SK-N-SH (cell line): ENCODE data around the gene EIF2B4. TPM values are rescaled to one million over a fixed set of nuclear protein-coding genes. Genes with fewer than 3 reads are reported as not detected.

ENCODE experiments used
- CTCF ChIA-PET: fragments of 300-600, 350-600 bp; formaldehyde crosslinking; extraction: SDS; loops from one replicate; lab custom pipeline; 2021; lab: Yijun Ruan, JAX
- POLR2A ChIA-PET: fragments of 350-600 bp; sonication (Branson Sonifier 250); formaldehyde crosslinking; extraction: SDS; loops from one replicate; lab custom pipeline; 2020; ENCODE audit warnings: antibody characterized with exemption, inconsistent platforms; lab: Yijun Ruan, JAX
- DNase-seq: peaks from one replicate; pipeline ENCODE4 v3.0.0; 2012
- H2AFZ ChIP-seq: fragments of 200-600 bp; sonication (generic); 2 replicates; pipeline ENCODE4 v1.8.1; 2016; ENCODE audit warnings: antibody characterized with exemption, mild to moderate bottlenecking, low read depth
- H3F3A ChIP-seq: fragments of 200-600 bp; sonication (generic); replicated peaks from 2 replicates; pipeline ENCODE3; 2016; ENCODE audit warnings: antibody characterized with exemption, mild to moderate bottlenecking; ENCODE audit not compliant: insufficient read depth
- H3K27ac ChIP-seq, 2 experiments: fragments of 200-500 bp in 1 of 2; fragments of 200-600 bp in 1 of 2; sonication (Bioruptor generic) in 1 of 2; sonication (generic), shearing (Covaris generic) in 1 of 2; 2 replicates each; pipeline versions ENCODE4 v1.5.1 to v1.6.1; 2014 to 2016; ENCODE audit warnings: low read depth in 2 of 2, inconsistent platforms in 1 of 2, low read length in 1 of 2, mild to moderate bottlenecking in 1 of 2, mixed read lengths in 1 of 2
- H3K27me3 ChIP-seq: fragments of 200-600 bp; sonication (generic), shearing (Covaris generic); 2 replicates; pipeline ENCODE4 v1.6.1; 2016; ENCODE audit warnings: mixed run types; ENCODE audit not compliant: insufficient read depth
- H3K36me3 ChIP-seq, 2 experiments: fragments of 200-500 bp in 1 of 2; fragments of 200-600 bp in 1 of 2; sonication (Bioruptor generic) in 1 of 2; sonication (generic) in 1 of 2; replicated peaks in 1 of 2; 2 replicates each; pipeline versions ENCODE3 to v1.5.1; 2014 to 2016; ENCODE audit warnings: low read length in 1 of 2, mild to moderate bottlenecking in 1 of 2; ENCODE audit not compliant: insufficient read depth in 2 of 2, control insufficient read depth in 1 of 2
- H3K4me1 ChIP-seq, 2 experiments: fragments of 200-500 bp in 1 of 2; fragments of 200-600 bp in 1 of 2; sonication (Bioruptor generic) in 1 of 2; sonication (generic), shearing (Covaris generic) in 1 of 2; 2 replicates each; pipeline versions ENCODE4 v1.5.1 to v1.6.1; 2014 to 2016; ENCODE audit warnings: low read depth in 1 of 2, low read length in 1 of 2, mixed run types in 1 of 2; ENCODE audit not compliant: insufficient read depth in 2 of 2, control insufficient read depth in 1 of 2
- H3K4me2 ChIP-seq: fragments of 200-600 bp; sonication (generic), shearing (Covaris generic); 2 replicates; pipeline ENCODE4 v1.6.1; 2017; ENCODE audit warnings: mixed run types
- H3K4me3 ChIP-seq, 2 experiments: fragments of 200-500 bp in 1 of 2; fragments of 200-600 bp in 1 of 2; sonication (Bioruptor generic) in 1 of 2; sonication (generic), shearing (Covaris generic) in 1 of 2; 2 replicates each; pipeline versions ENCODE4 v1.5.1 to v1.8.1; 2014 to 2016; ENCODE audit warnings: low read depth in 2 of 2, inconsistent platforms in 1 of 2, low read length in 1 of 2, mild to moderate bottlenecking in 1 of 2, mixed read lengths in 1 of 2, moderate library complexity in 1 of 2
- H3K79me2 ChIP-seq: fragments of 200-600 bp; sonication (generic); 2 replicates; pipeline ENCODE4 v1.8.1; 2017; ENCODE audit warnings: mild to moderate bottlenecking; ENCODE audit not compliant: insufficient read depth
- H3K9ac ChIP-seq: fragments of 200-600 bp; sonication (generic); 2 replicates; pipeline ENCODE4 v1.6.1; 2017; ENCODE audit warnings: mixed run types
- H3K9me2 ChIP-seq: fragments of 200-600 bp; sonication (generic); 2 replicates; pipeline ENCODE4 v1.6.1; 2017; ENCODE audit warnings: mixed run types
- H3K9me3 ChIP-seq: fragments of 200-600 bp; sonication (generic); 2 replicates; pipeline ENCODE4 v1.6.1; 2017; ENCODE audit warnings: mixed run types, mild to moderate bottlenecking, moderate library complexity
- H4K20me1 ChIP-seq: fragments of 200-600 bp; sonication (generic); 2 replicates; pipeline ENCODE4 v1.6.1; 2017; ENCODE audit warnings: mild to moderate bottlenecking, mixed run types; ENCODE audit not compliant: insufficient read depth
- ELF1 ChIP-seq: IDR thresholded peaks from 2 replicates; pipeline ENCODE4 v1.4.0; 2012
- EZH2phosphoT487 ChIP-seq: fragments of 200-600 bp; sonication (generic); IDR thresholded peaks from 2 replicates; pipeline ENCODE4 v1.6.1; 2017; ENCODE audit warnings: low read depth, mixed run types, mild to moderate bottlenecking, antibody characterized with exemption, moderate library complexity, borderline replicate concordance
- FOXJ3 ChIP-seq: sonication (generic); formaldehyde crosslinking; IDR thresholded peaks from 2 replicates; pipeline ENCODE4 v1.5.1; 2020; ENCODE audit warnings: mild to moderate bottlenecking, missing genetic modification reagents
- GABPA ChIP-seq: IDR thresholded peaks from 2 replicates; pipeline ENCODE4 v1.4.0; 2012; ENCODE audit warnings: low read depth, mild to moderate bottlenecking
- JUND ChIP-seq: IDR thresholded peaks from 2 replicates; pipeline ENCODE4 v1.4.0; 2012
- MXI1 ChIP-seq: IDR thresholded peaks from 2 replicates; pipeline ENCODE4 v1.6.1; 2012; ENCODE audit warnings: mild to moderate bottlenecking, low read depth, low read length, improper control_type of control experiment
- NRF1 ChIP-seq: IDR thresholded peaks from 2 replicates; pipeline ENCODE4 v1.6.1; 2012; ENCODE audit warnings: low read depth, mild to moderate bottlenecking, low read length
- RAD21 ChIP-seq: IDR thresholded peaks from 2 replicates; pipeline ENCODE4 v1.6.1; 2012; ENCODE audit warnings: mild to moderate bottlenecking, low read length
- RCOR1 ChIP-seq: fragments of 150-350 bp; IDR thresholded peaks from 2 replicates; pipeline ENCODE4 v1.6.1; 2017; ENCODE audit warnings: antibody characterized with exemption, low read length
- RFX5 ChIP-seq: IDR thresholded peaks from 2 replicates; pipeline ENCODE4 v1.6.1; 2012; ENCODE audit warnings: mild to moderate bottlenecking, improper control_type of control experiment, low read length
- RXRA ChIP-seq: IDR thresholded peaks from 2 replicates; pipeline ENCODE4 v1.4.0; 2012; ENCODE audit warnings: low read depth, mild to moderate bottlenecking, borderline replicate concordance
- SMC3 ChIP-seq: IDR thresholded peaks from 2 replicates; pipeline ENCODE4 v1.6.1; 2012; ENCODE audit warnings: low read depth, low read length, improper control_type of control experiment
- TCF12 ChIP-seq: IDR thresholded peaks from 2 replicates; pipeline ENCODE4 v1.4.0; 2012
- TEAD4 ChIP-seq: IDR thresholded peaks from 2 replicates; pipeline ENCODE4 v1.4.0; 2012; ENCODE audit warnings: mild to moderate bottlenecking, borderline replicate concordance; ENCODE audit not compliant: insufficient read depth
- WGBS: methylation state at CpG from one replicate; pipeline ENCODE4 v1.1.6; 2017; ENCODE audit warnings: low lambda C conversion rate; 5-methylcytosine and 5-hydroxymethylcytosine counted together
- polyA plus RNA-seq, 3 experiments: library from polyadenylated mRNA; depleted of rRNA; stranded (reverse); fragments of >200 nt; gene quantifications; 2 replicates each; pipeline ENCODE4 v1.2.3, GENCODE V29; 2012
- TF ChIP-seq, protein P1 (sequence below): IDR thresholded peaks from 2 replicates; pipeline ENCODE4 v1.4.0; 2012; ENCODE audit warnings: low read depth, borderline replicate concordance
- TF ChIP-seq, protein P2 (sequence below): IDR thresholded peaks from 2 replicates; pipeline ENCODE4; 2012
- TF ChIP-seq, protein P3 (sequence below): IDR thresholded peaks from 2 replicates; pipeline ENCODE4 v1.6.1; 2012; ENCODE audit warnings: mild to moderate bottlenecking, low read depth, low read length, moderate library complexity

EIF2B4 gene
- polyA plus RNA-seq, 1 of the 3 experiments (the other 2 are of a cell fraction), result 51.7 TPM

DNA sequence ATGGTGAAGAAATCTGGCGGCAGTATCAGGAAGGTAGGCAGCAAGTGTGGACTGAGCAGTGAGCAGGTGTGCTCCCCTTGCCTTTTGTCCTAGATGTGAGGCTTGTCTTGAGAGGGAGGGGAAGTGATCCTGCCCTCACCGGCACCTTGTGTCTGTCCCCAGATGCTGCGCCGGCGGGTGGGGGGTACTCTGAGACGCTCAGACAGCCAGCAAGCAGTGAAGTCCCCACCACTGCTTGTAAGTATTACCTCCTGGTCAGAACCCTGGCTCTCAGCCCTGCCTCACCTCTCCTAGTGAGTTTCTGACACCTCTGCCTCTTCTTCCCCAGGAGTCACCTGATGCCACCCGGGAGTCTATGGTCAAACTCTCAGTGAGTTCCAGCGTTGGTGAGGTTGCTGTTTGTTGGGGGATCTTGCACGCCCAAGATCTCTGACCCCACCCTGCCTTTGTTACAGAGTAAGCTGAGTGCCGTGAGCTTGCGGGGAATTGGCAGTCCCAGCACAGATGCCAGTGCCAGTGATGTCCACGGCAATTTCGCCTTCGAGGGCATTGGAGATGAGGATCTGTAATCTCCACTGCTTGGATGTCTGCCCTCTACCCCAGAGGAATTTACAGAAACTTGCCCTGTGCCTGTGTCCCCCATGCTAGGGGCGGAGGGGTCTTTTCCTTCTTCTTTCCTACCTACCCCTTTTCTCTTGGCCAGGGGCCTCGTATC is 6.2 kb upstream of the EIF2B4 start (continued):
- TF ChIP-seq, protein P1, sequence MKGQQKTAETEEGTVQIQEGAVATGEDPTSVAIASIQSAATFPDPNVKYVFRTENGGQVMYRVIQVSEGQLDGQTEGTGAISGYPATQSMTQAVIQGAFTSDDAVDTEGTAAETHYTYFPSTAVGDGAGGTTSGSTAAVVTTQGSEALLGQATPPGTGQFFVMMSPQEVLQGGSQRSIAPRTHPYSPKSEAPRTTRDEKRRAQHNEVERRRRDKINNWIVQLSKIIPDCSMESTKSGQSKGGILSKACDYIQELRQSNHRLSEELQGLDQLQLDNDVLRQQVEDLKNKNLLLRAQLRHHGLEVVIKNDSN, result no peak
- TF ChIP-seq SMC3, result no peak

DNA sequence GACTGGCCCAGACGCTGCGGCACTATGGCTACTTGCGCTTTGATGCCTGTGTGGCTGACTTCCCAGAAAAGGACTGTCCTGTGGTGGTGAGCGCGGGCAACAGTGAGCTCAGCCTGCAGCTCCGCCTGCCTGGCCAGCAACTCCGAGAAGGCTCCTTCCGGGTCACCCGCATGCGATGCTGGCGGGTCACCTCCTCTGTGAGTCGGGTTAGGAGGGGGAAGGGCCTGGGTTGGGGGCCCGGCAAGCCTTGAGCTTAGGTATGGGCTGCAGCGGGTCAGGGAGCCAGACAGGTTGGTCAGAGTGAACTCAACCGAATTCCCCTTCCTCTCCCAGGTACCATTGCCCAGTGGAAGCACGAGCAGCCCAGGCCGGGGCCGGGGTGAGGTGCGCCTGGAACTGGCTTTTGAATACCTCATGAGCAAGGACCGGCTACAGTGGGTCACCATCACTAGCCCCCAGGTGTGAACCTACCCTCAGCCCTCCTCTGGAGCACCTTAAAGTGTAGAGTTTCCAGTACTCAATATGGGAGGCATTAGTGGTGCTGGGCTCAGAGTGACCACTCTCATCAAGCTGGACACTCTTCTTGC is 5.5 kb upstream of the EIF2B4 start:
- H3K4me3 ChIP-seq, result no peak overlapping the region
- no peak overlapping the region for H3K9ac ChIP-seq
- H4K20me1 ChIP-seq, result peaks cover 4% of the 10 kb centered on the region
- H3F3A ChIP-seq, result peaks cover 8% of the 10 kb centered on the region
- no peaks in the 10 kb centered on the region for H3K27me3 ChIP-seq
- peaks cover 74% of the 10 kb centered on the region for H3K79me2 ChIP-seq
- 98% methylated on average over 18 of the region's 20 CpGs for WGBS
- H3K27ac ChIP-seq, result peak overlapping the region in 1 of 2 experiments; percentile 25; a peak in 1 of 4 replicates
- peaks cover 40 to 72% of the 10 kb centered on the region in 2 experiments for H3K36me3 ChIP-seq
- H3K4me1 ChIP-seq, result peaks cover 20 to 55% of the 10 kb centered on the region in 2 experiments; a peak in 3 of 4 replicates
- H3K9me3 ChIP-seq, result no peaks in the 10 kb centered on the region
- TF ChIP-seq TEAD4 (no peak), RXRA (no peak), GABPA (no peak), MXI1 (no peak), NRF1 (no peak), TCF12 (no peak), RCOR1 (no peak), RAD21 (no peak), EZH2phosphoT487 (no peak), ELF1 (no peak), JUND (no peak), RFX5 (no peak), FOXJ3 (CRISPR knock-in tag) (no peak)
- TF ChIP-seq, protein P2, sequence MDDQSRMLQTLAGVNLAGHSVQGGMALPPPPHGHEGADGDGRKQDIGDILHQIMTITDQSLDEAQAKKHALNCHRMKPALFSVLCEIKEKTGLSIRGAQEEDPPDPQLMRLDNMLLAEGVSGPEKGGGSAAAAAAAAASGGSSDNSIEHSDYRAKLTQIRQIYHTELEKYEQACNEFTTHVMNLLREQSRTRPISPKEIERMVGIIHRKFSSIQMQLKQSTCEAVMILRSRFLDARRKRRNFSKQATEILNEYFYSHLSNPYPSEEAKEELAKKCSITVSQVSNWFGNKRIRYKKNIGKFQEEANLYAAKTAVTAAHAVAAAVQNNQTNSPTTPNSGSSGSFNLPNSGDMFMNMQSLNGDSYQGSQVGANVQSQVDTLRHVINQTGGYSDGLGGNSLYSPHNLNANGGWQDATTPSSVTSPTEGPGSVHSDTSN, result no peak
- TF ChIP-seq, protein P1, result no peak
- TF ChIP-seq, protein P3, sequence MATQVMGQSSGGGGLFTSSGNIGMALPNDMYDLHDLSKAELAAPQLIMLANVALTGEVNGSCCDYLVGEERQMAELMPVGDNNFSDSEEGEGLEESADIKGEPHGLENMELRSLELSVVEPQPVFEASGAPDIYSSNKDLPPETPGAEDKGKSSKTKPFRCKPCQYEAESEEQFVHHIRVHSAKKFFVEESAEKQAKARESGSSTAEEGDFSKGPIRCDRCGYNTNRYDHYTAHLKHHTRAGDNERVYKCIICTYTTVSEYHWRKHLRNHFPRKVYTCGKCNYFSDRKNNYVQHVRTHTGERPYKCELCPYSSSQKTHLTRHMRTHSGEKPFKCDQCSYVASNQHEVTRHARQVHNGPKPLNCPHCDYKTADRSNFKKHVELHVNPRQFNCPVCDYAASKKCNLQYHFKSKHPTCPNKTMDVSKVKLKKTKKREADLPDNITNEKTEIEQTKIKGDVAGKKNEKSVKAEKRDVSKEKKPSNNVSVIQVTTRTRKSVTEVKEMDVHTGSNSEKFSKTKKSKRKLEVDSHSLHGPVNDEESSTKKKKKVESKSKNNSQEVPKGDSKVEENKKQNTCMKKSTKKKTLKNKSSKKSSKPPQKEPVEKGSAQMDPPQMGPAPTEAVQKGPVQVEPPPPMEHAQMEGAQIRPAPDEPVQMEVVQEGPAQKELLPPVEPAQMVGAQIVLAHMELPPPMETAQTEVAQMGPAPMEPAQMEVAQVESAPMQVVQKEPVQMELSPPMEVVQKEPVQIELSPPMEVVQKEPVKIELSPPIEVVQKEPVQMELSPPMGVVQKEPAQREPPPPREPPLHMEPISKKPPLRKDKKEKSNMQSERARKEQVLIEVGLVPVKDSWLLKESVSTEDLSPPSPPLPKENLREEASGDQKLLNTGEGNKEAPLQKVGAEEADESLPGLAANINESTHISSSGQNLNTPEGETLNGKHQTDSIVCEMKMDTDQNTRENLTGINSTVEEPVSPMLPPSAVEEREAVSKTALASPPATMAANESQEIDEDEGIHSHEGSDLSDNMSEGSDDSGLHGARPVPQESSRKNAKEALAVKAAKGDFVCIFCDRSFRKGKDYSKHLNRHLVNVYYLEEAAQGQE, result no peak
- TF ChIP-seq, all 33 proteins: peak for 0
- Histone ChIP-seq H2AFZ (no peak overlapping the region), H3K9me2 (no peaks in the 10 kb centered on the region), H3K4me2 (no peak overlapping the region)
- CTCF ChIA-PET, result interaction anchor here (1.1 kb wide), 1 partner anchor 288 kb away, joined by 3 read pairs; no protein-coding TSS in a partner anchor
- DNase-seq, result peak; percentile 38
- POLR2A ChIA-PET, result interaction anchor here (1.1 to 2.3 kb wide), 2 partner anchors 19 to 53 kb away, joined by 4 to 7 read pairs; partner anchors contain the start of genes GTF3C2 and NRBP1
